ENCODE data around the gene TNMD.

DNA sequence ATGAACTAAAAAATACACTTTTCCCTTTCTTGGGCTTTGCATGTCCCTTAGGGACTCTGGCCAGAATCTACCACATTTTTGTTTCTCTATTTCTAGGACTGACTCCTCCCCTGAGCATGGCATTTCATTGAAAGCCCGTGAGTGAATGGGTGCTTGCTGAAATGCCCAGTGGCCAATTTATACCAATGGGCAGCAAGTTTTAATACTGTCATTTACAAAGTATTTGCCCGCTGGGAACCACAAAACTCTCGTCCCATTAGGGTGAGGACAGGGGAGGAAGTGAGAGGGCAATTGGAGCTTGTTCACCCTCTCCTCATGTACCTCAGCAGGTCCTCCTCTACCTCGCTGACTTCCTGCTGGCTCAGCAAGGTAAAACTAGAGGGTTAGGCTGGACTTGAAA lies 60.4 kb downstream of the TNMD start:
- TF ChIP-seq, protein P1, sequence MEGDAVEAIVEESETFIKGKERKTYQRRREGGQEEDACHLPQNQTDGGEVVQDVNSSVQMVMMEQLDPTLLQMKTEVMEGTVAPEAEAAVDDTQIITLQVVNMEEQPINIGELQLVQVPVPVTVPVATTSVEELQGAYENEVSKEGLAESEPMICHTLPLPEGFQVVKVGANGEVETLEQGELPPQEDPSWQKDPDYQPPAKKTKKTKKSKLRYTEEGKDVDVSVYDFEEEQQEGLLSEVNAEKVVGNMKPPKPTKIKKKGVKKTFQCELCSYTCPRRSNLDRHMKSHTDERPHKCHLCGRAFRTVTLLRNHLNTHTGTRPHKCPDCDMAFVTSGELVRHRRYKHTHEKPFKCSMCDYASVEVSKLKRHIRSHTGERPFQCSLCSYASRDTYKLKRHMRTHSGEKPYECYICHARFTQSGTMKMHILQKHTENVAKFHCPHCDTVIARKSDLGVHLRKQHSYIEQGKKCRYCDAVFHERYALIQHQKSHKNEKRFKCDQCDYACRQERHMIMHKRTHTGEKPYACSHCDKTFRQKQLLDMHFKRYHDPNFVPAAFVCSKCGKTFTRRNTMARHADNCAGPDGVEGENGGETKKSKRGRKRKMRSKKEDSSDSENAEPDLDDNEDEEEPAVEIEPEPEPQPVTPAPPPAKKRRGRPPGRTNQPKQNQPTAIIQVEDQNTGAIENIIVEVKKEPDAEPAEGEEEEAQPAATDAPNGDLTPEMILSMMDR (IDR thresholded peaks at IDR 0.05), result no peak
- TF ChIP-seq POLR2A (IDR thresholded peaks at IDR 0.05), result no peak
